ENCODE data around the gene LRP1B.

The LRP1B gene

DNA sequence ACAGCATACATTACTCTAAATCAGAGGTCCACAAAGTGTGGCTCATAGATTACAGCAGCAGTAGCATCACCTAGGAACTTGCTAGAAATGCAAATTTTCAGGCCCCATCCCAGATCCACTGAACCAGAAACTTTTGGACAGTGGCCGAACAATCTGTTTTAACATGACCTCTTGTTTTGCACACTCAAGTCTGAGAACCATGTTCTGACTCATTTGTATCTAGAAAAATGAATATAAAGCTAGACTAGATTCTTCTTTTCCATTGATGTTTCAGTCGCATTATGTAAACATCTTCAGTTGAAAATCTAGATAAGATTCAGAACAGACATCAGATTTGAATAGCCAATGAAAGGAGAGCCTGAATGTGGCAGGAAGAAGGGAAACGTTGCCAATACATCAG, 608.8 kb downstream of the LRP1B start:
- H3K9me3 ChIP-seq, result no peaks in the 10 kb centered on the region
- no peaks in the 10 kb centered on the region for H3K36me3 ChIP-seq
- TF ChIP-seq CTCF (IDR thresholded peaks at IDR 0.05), result no peak
- no peaks in the 10 kb centered on the region for H3K27me3 ChIP-seq
- no peak overlapping the region for H3K27ac ChIP-seq
- no peaks in the 10 kb centered on the region for H3K4me1 ChIP-seq (ENCODE audit: control insufficient read depth in 1 of 2, insufficient read depth in 1 of 2, low read depth in 1 of 2, low read length in 1 of 2)
- no peak overlapping the region for H3K4me3 ChIP-seq (ENCODE audit: low read depth in 1 of 2, low read length in 1 of 2)

- TF ChIP-seq CTCF (IDR thresholded peaks at IDR 0.05), result no peak
- Histone ChIP-seq H3K9me3 (no peaks in the 10 kb centered on the region), H3K36me3 (no peaks in the 10 kb centered on the region), H3K4me3 (ENCODE audit: low read depth in 1 of 2, low read length in 1 of 2) (no peak overlapping the region), H3K27ac (no peak overlapping the region), H3K4me1 (ENCODE audit: control insufficient read depth in 1 of 2, insufficient read depth in 1 of 2, low read depth in 1 of 2, low read length in 1 of 2) (no peaks in the 10 kb centered on the region), H3K27me3 (no peaks in the 10 kb centered on the region)
Measured at GRCh38 chr2:141519906-141520305, 610.9 kb downstream of the LRP1B start.

DNA sequence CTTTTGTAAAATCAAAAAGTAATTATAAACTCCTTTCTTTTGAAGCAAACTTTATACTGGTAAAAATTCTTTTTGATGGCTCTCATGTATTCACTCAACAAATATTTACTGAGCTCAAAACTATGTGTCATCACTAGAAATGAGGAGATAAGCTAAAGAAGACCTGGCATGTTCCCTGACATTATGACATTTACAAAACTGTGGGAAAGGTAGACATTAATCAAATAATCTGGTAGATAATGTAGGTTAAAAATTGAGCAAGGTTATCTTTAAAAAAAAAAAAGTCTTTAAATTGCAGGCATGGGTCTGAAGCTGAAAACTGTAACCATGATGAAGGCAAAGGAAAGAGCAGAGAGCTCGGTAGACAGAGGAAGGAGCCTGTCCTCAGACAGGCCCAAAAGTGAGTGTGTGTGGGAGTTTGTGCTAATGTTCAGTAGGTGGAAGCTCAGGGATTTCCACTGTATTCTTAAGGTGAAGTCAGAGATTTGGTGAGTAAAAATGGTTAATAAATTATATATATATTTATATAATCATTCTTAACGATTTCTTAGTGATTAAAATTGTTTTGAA, 612.9 kb downstream of the LRP1B start:
- TF ChIP-seq CTCF (IDR thresholded peaks at IDR 0.05), result no peak
- H3K36me3 ChIP-seq, result no peaks in the 10 kb centered on the region
- no peaks in the 10 kb centered on the region for H3K9me3 ChIP-seq
- no peaks in the 10 kb centered on the region for H3K27me3 ChIP-seq
- H3K4me3 ChIP-seq (ENCODE audit: low read depth in 1 of 2, low read length in 1 of 2), result no peak overlapping the region
- H3K4me1 ChIP-seq (ENCODE audit: control insufficient read depth in 1 of 2, insufficient read depth in 1 of 2, low read depth in 1 of 2, low read length in 1 of 2), result no peaks in the 10 kb centered on the region
- no peak overlapping the region for H3K27ac ChIP-seq

GRCh38 chr2:141517180-141517851, 613.5 kb downstream of the LRP1B start:
- Histone ChIP-seq H3K4me1 (ENCODE audit: control insufficient read depth in 1 of 2, insufficient read depth in 1 of 2, low read depth in 1 of 2, low read length in 1 of 2) (no peaks in the 10 kb centered on the region), H3K27me3 (no peaks in the 10 kb centered on the region), H3K27ac (no peak overlapping the region), H3K4me3 (ENCODE audit: low read depth in 1 of 2, low read length in 1 of 2) (no peak overlapping the region), H3K9me3 (no peaks in the 10 kb centered on the region), H3K36me3 (no peaks in the 10 kb centered on the region)
- no peak for TF ChIP-seq CTCF (IDR thresholded peaks at IDR 0.05)

DNA sequence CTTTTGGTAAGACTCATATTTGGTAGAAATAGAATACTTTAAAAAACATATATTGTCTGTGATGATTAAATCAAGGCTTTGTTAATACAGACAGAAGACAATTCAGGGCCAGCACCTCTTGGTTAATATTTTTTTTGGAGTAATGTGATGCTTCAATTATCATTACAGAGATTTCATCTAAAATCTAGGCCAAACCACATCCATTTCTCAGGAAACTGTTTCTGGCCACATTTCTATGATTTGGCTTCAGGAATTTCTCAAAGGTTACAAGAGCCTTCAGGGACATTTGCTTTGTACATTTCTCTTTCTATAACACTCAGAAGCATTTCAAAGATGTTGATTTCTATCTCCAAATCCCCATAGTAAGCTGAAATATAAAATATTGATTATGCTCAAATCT, 614.9 kb downstream of the LRP1B start:
- H3K4me1 ChIP-seq (ENCODE audit: control insufficient read depth in 1 of 2, insufficient read depth in 1 of 2, low read depth in 1 of 2, low read length in 1 of 2), result no peaks in the 10 kb centered on the region
- no peak overlapping the region for H3K4me3 ChIP-seq (ENCODE audit: low read depth in 1 of 2, low read length in 1 of 2)
- no peaks in the 10 kb centered on the region for H3K9me3 ChIP-seq
- TF ChIP-seq CTCF (IDR thresholded peaks at IDR 0.05), result no peak
- no peaks in the 10 kb centered on the region for H3K27me3 ChIP-seq
- H3K36me3 ChIP-seq, result no peaks in the 10 kb centered on the region
- no peak overlapping the region for H3K27ac ChIP-seq

All from neutrophil (primary cell).